Measurements from ENCODE around the gene C1QA. TPM values are rescaled to one million over a fixed set of nuclear protein-coding genes. Genes with fewer than 3 reads are reported as not detected.
"Not testable (repeated sequence)": the region's sequence is repeated elsewhere in the genome, so short reads cannot be mapped to it uniquely, and the experiment has no call there.

C1QA gene
- total RNA-seq, 1 experiment from 2014 or later, result not detected

GRCh38 chr1:22671999-22672398 lies 35.6 kb downstream of the C1QA start:
- no peak for DNase-seq (ENCODE audit: low read depth)

DNA sequence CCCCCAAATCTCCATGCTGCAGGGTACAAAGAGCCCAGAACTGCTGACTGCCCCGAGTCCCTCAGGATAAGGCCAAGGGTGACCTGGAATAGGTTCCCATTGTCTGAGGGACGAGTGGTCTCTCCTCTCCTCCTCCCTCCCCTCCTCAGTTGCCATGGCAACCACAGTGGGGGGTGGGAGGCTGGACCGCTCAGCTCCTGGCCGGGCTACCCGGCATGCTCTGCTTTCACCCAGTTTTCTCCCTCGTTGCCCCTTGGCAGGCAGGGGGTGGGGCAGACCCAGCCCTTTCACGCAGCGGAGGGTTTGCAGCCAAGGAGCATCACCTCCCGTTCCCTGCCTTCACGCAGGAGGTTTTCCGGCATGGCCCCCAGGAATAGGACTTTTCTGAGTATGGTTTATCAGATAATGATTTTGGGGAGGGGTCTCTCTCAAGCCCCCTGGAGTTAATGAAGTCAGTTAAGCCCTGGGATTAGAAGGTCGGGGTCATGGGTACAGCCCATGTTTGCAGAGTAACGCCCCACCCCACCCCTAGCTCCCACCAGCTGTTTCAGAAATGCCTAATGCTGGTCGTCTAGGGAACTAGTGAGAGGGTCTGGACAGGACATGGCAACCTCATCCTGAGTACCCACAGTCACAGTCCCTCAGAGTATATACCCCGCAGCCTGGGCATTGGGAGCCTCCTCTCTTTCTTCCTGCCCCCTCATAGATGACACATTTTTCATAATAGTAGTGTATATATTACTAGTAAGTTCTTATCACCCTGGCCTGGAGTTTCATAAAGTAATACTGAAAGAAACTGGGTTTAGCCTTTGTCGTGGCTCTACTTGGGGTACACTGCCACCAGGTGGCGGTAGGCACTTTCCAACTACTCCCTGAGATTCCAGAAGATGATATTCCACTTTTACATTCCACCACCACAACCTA lies 37.3 kb downstream of the C1QA start:
- DNase-seq (ENCODE audit: low read depth), result peak; percentile 65

- DNase-seq (ENCODE audit: low read depth), result no peak
These were observed 38.0 kb downstream of the C1QA start for GRCh38 chr1:22674410-22674749.

DNA sequence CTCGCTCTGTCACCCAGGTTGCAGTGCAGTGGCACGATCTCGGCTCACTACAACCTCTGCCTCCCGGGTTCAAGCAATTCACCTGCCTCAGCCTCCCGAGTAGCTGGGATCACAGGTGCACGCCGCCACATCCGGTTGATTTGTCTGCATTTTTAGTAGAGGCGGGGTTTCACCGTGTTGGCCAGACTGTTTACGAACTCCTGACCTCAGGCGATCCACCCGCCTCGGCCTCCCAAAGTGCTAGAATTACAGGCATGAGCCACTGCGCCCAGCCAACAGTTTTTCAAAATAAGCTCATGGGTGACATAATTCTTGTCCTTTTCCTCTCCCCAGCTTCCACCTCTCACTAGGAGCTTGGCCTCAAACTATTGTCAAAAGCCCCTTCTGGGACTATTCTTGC lies 39.7 kb downstream of the C1QA start:
- DNase-seq (ENCODE audit: low read depth), result not testable (repeated sequence)

DNA sequence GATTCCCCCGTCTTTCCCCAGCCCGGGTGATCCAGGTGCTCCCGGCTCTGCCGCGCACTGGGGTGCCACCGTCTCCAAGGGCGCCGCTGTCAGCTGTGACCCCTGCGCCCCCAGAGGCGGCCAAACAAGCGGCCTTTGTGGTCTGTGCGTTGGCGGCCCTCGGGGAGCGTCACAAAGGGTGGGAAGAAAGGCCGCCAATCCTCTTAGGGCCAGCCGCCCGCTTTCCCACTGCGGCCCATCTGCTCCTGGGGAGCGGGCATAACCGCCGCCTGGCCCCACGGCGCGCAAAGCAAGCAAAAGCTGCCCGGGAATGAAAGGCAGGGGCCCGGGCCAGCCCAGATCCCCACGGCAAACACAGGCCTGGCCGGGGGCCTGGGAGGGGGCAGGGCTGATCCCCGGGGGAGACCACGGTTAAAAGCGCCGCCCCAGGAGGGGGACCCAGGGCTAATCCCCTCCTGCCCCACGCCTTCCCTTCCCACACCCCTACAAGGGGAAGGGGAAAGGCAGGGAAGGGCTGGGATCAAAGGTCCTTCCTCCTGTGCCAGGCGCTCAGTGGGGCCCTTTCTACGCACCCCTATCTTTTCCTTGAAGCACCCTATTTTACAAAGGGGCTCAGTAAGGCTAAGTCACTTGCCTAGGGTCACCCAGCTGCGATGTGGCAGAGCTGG lies 40.6 kb downstream of the C1QA start:
- no peak for DNase-seq (ENCODE audit: low read depth)

GRCh38 chr1:22677931-22678896 lies 41.8 kb downstream of the C1QA start:
- no peak for DNase-seq (ENCODE audit: low read depth)

- no peak for DNase-seq (ENCODE audit: low read depth)
These were observed 44.3 kb downstream of the C1QA start for GRCh38 chr1:22680726-22681125.

DNA sequence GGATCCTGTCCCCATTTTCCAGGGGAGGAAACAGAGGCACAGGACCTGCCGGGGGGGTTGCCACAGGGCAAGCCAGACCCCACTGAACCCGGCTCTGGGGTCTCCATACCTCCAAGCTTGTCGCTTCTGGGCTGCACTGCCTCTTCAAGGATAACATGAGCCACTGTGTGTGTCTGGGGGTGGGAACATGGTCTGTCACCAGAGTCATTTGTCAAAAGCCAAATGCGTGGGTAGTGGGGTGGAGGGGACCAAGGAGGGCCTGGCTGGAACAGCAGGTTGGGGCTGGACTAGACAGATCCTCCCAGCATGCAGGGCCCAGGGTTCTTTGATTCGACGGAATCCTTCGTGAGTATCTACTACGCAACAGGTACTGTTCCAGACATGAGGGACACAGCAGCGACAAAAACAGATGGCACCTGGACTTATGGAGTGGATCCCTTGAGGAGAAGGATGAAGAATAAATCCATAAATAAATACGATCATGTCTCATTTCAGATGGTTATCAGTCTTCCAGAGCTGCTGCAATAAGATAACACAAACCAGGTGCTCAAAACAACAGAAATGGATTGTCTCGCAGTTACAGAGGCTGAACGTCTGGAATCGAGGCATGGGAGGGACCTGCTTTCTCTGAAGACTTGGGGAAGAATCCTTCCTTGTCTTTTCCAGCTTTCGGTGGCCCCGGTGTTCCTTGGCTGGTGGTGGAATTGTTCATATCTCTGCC lies 45.3 kb downstream of the C1QA start:
- no peak for DNase-seq (ENCODE audit: low read depth)

- DNase-seq (ENCODE audit: low read depth), result no peak
These were observed 47.1 kb downstream of the C1QA start for GRCh38 chr1:22683547-22683946.

GRCh38 chr1:22685591-22686059 lies 49.2 kb downstream of the C1QA start:
- no peak for DNase-seq (ENCODE audit: low read depth)

GRCh38 chr1:22687191-22687590 lies 50.8 kb downstream of the C1QA start:
- DNase-seq (ENCODE audit: low read depth), result no peak

GRCh38 chr1:22688466-22688865 lies 52.0 kb downstream of the C1QA start:
- no peak for DNase-seq (ENCODE audit: low read depth)

Small RNA genes lying within 50 kb of the gene (small RNA-seq; reads per million reads assigned to genes)
- not detected for gene MIR6127

Other genes with a start within 250 kb of the C1QA start
- 12.7 and 13.0 TPM in 2 replicates for gene ZBTB40, start 184.8 kb upstream of the C1QA start, total RNA-seq (2014; rRNA removed; shearing (Covaris generic))
- gene EPHA8, start 73.1 kb upstream of the C1QA start, total RNA-seq (2014; rRNA removed; shearing (Covaris generic)), result not detected in 2 replicates
- gene C1QC, start 7.0 kb downstream of the C1QA start, total RNA-seq (2014; rRNA removed; shearing (Covaris generic)), result not detected in 2 replicates
- gene C1QB, start 16.6 kb downstream of the C1QA start, total RNA-seq (2014; rRNA removed; shearing (Covaris generic)), result not detected in 2 replicates
- gene EPHB2, start 74.2 kb downstream of the C1QA start, total RNA-seq (2014; rRNA removed; shearing (Covaris generic)), result 74.0 and 90.3 TPM in 2 replicates

All from HT1080 (cell line).